ENCODE data around the gene XPNPEP2. TPM values are rescaled to one million over a fixed set of nuclear protein-coding genes. Genes with fewer than 3 reads are reported as not detected.

The XPNPEP2 gene
- total RNA-seq, 1 experiment from 2014 or later: not detected

DNA sequence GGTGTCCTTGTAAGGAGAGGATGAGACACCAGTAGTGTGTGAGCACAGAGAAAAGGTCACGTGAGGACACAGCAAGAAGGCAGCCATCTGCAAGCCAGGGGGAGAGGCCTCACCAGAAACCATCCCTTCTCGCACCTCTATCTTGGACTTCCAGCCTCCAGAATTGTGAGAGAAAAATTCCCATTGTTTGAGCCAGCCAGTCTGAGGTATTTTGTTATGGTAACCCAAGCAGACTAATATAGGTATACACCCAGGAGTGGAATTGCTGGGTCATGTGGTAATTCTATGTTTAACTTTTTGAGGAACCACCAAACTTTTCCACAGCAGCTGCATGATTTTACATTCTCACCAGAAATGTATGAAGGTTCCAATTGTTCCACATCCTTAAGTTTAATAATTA, 79.3 kb downstream of the XPNPEP2 start:
- no TSS peak for BruUV-seq (replicated peaks)
- H3K27ac Mint-ChIP-seq (ENCODE audit: unreplicated experiment): no peak overlapping the region
- H3K36me3 Mint-ChIP-seq (ENCODE audit: insufficient read depth, unreplicated experiment): peaks cover 12% of the 10 kb centered on the region
- CTCF ChIA-PET: no interaction called here
- H3K9me3 Mint-ChIP-seq (ENCODE audit: low read depth, unreplicated experiment): no peaks in the 10 kb centered on the region
- H3K27me3 Mint-ChIP-seq (ENCODE audit: unreplicated experiment): no peaks in the 10 kb centered on the region
- H3K4me3 Mint-ChIP-seq (ENCODE audit: low read depth, unreplicated experiment): no peak overlapping the region
- intact Hi-C loops (cut with micrococcal nuclease; ENCODE audit: unreplicated experiment): no loop called here
- DNase-seq: no peak
- no peaks in the 10 kb centered on the region for H3K4me1 Mint-ChIP-seq (ENCODE audit: low read depth, unreplicated experiment)
- TF ChIP-seq, protein P1, sequence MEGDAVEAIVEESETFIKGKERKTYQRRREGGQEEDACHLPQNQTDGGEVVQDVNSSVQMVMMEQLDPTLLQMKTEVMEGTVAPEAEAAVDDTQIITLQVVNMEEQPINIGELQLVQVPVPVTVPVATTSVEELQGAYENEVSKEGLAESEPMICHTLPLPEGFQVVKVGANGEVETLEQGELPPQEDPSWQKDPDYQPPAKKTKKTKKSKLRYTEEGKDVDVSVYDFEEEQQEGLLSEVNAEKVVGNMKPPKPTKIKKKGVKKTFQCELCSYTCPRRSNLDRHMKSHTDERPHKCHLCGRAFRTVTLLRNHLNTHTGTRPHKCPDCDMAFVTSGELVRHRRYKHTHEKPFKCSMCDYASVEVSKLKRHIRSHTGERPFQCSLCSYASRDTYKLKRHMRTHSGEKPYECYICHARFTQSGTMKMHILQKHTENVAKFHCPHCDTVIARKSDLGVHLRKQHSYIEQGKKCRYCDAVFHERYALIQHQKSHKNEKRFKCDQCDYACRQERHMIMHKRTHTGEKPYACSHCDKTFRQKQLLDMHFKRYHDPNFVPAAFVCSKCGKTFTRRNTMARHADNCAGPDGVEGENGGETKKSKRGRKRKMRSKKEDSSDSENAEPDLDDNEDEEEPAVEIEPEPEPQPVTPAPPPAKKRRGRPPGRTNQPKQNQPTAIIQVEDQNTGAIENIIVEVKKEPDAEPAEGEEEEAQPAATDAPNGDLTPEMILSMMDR (IDR thresholded peaks at IDR 0.05; ENCODE audit: unreplicated experiment): no peak

Other genes with a start within 250 kb of the XPNPEP2 start
- 10.1 and 11.0 TPM in 2 replicates for gene SMARCA1, start 215.5 kb upstream of the XPNPEP2 start, total RNA-seq (2022)
- 29.6 and 30.7 TPM in 2 replicates for gene OCRL, start 198.7 kb upstream of the XPNPEP2 start, total RNA-seq (2022)
- 0.35 TPM in 1 of 2 replicates, not detected in the other for gene APLN, start 84.0 kb upstream of the XPNPEP2 start, total RNA-seq (2022)
- gene SASH3, start 41.0 kb downstream of the XPNPEP2 start, total RNA-seq (2022): not detected in 2 replicates
- gene ZDHHC9, start 104.9 kb downstream of the XPNPEP2 start, total RNA-seq (2022): 60.8 and 66.6 TPM in 2 replicates
- gene UTP14A, start 167.2 kb downstream of the XPNPEP2 start, total RNA-seq (2022): 42.3 and 43.1 TPM in 2 replicates
- gene BCORL1, start 243.7 kb downstream of the XPNPEP2 start, total RNA-seq (2022): 6.7 and 10.1 TPM in 2 replicates